ENCODE measurements around the gene GNA12. TPM values are rescaled to one million over a fixed set of nuclear protein-coding genes. Genes with fewer than 3 reads are reported as not detected.

The GNA12 gene
- total and polyA plus RNA-seq, 10 of the 15 experiments (the other 5 are each of a cell fraction or from before 2014, with no cell fraction given): 1.9 to 51.8 (median 12.6) TPM

GRCh38 chr7:2884161-2884560 lies 40.1 kb upstream of the GNA12 start:
- SMC1A ChIA-PET (ENCODE audit: uncharacterized antibody, unreplicated experiment): no interaction called here
- CTCF ChIA-PET: interaction anchor here (1.1 kb wide), 1 partner anchor 270 kb away, joined by 3 read pairs; no protein-coding TSS in a partner anchor
- H3K79me2 ChIP-seq (ENCODE audit: control insufficient read depth, insufficient read depth, low read length): no peaks in the 10 kb centered on the region
- no peak for FAIRE-seq
- no peak overlapping the region for H3K4me2 ChIP-seq (ENCODE audit: control insufficient read depth, insufficient read depth)
- no peak overlapping the region for H3K9ac ChIP-seq (ENCODE audit: control insufficient read depth, insufficient read depth, low read length)
- intact Hi-C loops (cut with micrococcal nuclease; ENCODE audit: unreplicated experiment): no loop called here
- no peaks in the 10 kb centered on the region for H3K4me1 ChIP-seq (ENCODE audit: control insufficient read depth, insufficient read depth, low read length)
- no peaks in the 10 kb centered on the region for H3K36me3 ChIP-seq (ENCODE audit: control insufficient read depth in 2 of 2, insufficient read depth in 2 of 2, low read length in 1 of 2)
- no peak overlapping the region for H2AFZ ChIP-seq (ENCODE audit: control insufficient read depth, low read depth, low read length)
- in situ Hi-C loops (cut with MboI): no loop called here
- H3K9me3 ChIP-seq (replicated peaks; ENCODE audit: control insufficient read depth, insufficient read depth, low read length): no peaks in the 10 kb centered on the region
- no peak overlapping the region for H3K27ac ChIP-seq (ENCODE audit: control insufficient read depth, insufficient read depth)
- RAD21 ChIA-PET (ENCODE audit: unreplicated experiment): no interaction called here
- no peaks in the 10 kb centered on the region for H4K20me1 ChIP-seq (ENCODE audit: control insufficient read depth, insufficient read depth)
- POLR2A ChIA-PET: interaction anchor here (0.7 kb wide), 1 partner anchor 728 kb away, joined by 4 read pairs; no protein-coding TSS in a partner anchor
- ATAC-seq: no peak
- no peak for DNase-seq (ENCODE audit: low read depth, low spot score)
- no peak overlapping the region for H3K4me3 ChIP-seq
- BruUV-seq (replicated peaks): no TSS peak
- no peaks in the 10 kb centered on the region for H3K27me3 ChIP-seq (replicated peaks in 1 of 2; ENCODE audit: control insufficient read depth in 2 of 2, insufficient read depth in 2 of 2, low read length in 1 of 2)
- TF ChIP-seq IKZF2 (IDR thresholded peaks at IDR 0.05) (no peak), MXI1 (IDR thresholded peaks at IDR 0.05; ENCODE audit: low read depth, low read length) (no peak), CREM (IDR thresholded peaks at IDR 0.05; ENCODE audit: low read depth) (no peak), USF1 (IDR thresholded peaks at IDR 0.05; ENCODE audit: borderline replicate concordance, extremely low read length, insufficient read depth, low read depth, low read length) (no peak), ATF7 (IDR thresholded peaks at IDR 0.05; ENCODE audit: low read depth) (no peak), FOXM1 (IDR thresholded peaks at IDR 0.05; ENCODE audit: low read depth, low read length) (no peak), ZNF274 (IDR thresholded peaks at IDR 0.05; ENCODE audit: insufficient read depth, insufficient read length) (no peak), NKRF (conservative IDR thresholded peaks at IDR 0.05) (no peak), ZNF384 (IDR thresholded peaks at IDR 0.05; ENCODE audit: borderline replicate concordance, low read depth, low read length) (no peak), TCF7 (IDR thresholded peaks at IDR 0.05; ENCODE audit: borderline replicate concordance) (no peak)
- 53% methylated on average over 9 of the region's 9 CpGs for WGBS (ENCODE audit: insufficient coverage, insufficient replicate concordance, low lambda C conversion rate, missing lambda C conversion rate)
